Vagina (tissue), 2 donors: ENCODE measurements around the gene NDUFA1.
A peak's percentile ranks its signal among the peaks of the same experiment; 100 is the strongest.

Source experiments
- CTCF ChIP-seq, 3 experiments: fragments of 450-650 bp in 2 of 3; fragments of 200-600 bp in 1 of 3; sonication (generic) in 1 of 3; IDR thresholded peaks; one replicate each; pipeline ENCODE4 v1.5.1; 2017 to 2019; ENCODE audit warnings: antibody characterized with exemption in 3 of 3, mild to moderate bottlenecking in 2 of 3, moderate library complexity in 2 of 3
- POLR2A ChIP-seq, 2 donors: fragments of 450-650 bp; IDR thresholded peaks; one replicate each; pipeline ENCODE4 v1.6.1; 2017; ENCODE audit warnings: antibody characterized with exemption in 2 of 2, mild to moderate bottlenecking in 2 of 2, moderate library complexity in 2 of 2

DNA sequence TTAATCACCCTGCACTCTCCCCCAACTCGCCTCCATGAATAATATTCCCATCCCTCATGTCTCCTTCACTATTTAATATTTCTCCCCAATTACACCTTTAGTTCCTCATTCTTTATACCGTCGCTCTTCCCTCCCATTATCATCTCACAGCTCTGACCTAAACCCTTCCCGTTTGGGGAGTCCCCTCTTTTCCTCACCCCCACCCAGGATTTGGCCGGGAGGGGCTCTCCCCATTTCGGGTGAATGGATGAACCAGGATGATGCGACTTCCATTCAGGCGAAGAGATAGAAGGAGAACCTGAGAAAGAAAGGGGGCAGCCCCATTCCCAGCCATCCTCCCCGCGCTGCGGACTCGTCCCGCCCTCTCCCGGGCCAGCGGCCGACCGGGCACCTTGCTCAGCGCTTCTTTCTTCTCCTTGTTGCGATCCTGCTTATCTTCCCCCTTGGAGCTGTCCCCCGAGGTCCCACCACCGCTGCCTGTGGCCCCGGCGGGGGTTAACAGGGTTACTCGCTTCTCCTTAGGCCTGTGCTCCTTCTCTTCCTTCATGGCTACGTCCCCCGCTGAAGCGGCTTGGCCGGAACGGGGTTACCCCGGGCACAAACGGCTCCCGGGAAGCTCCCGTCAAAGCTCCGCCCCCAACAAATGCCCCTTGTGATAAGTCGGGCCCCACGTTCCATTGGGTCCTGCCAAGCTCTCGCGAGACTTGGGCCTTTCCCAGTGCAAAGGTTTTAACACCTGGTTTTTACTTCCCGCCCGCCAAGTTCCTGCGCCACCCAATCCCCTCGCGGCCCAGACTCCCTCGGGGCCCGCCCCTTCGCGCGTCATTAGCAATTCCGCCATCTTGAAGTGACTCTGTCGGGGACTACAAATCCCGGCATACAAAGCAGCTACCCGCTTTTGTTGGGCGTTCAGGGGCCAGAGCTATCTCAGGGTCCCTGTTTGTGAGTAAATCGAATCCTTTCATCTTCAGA, 19.0 kb upstream of the NDUFA1 start, which contains the start of gene UPF3B:
- TF ChIP-seq CTCF (IDR thresholded peaks at IDR 0.05): no peak
- TF ChIP-seq POLR2A (IDR thresholded peaks at IDR 0.05): peak in 1 of 2 donors; percentile 34
